Measurements from ENCODE around the gene CNOT1.
"Not testable (repeated sequence)": the region's sequence is repeated elsewhere in the genome, so short reads cannot be mapped to it uniquely, and the experiment has no call there.

The CNOT1 gene

GRCh38 chr16:58639230-58639629 lies 9.6 kb upstream of the CNOT1 start:
- H3K4me1 ChIP-seq (ENCODE audit: control insufficient read depth, insufficient read depth, low read length): no peaks in the 10 kb centered on the region
- H3K36me3 ChIP-seq (ENCODE audit: control insufficient read depth, insufficient read depth, low read length): no peaks in the 10 kb centered on the region
- WGBS, 2 experiments: 86 to 89% methylated on average over 3 of the region's 4 CpGs
- no peaks in the 10 kb centered on the region for H3K27me3 ChIP-seq (ENCODE audit: control insufficient read depth, insufficient read depth, low read length, poor library complexity, severe bottlenecking)
- no peak overlapping the region for H3K4me3 ChIP-seq (ENCODE audit: insufficient read depth, low read depth, low read length)
- H3K9me3 ChIP-seq (ENCODE audit: control insufficient read depth, low read length): no peaks in the 10 kb centered on the region
- H3K27ac ChIP-seq (ENCODE audit: insufficient read depth, low read depth, low read length, poor library complexity, severe bottlenecking): no peak overlapping the region

- H3K27me3 ChIP-seq (ENCODE audit: control insufficient read depth, insufficient read depth, low read length, poor library complexity, severe bottlenecking): no peaks in the 10 kb centered on the region
- H3K27ac ChIP-seq (ENCODE audit: insufficient read depth, low read depth, low read length, poor library complexity, severe bottlenecking): no peak overlapping the region
- H3K9me3 ChIP-seq (ENCODE audit: control insufficient read depth, low read length): no peaks in the 10 kb centered on the region
- H3K4me1 ChIP-seq (ENCODE audit: control insufficient read depth, insufficient read depth, low read length): no peaks in the 10 kb centered on the region
- H3K4me3 ChIP-seq (ENCODE audit: insufficient read depth, low read depth, low read length): no peak overlapping the region
- WGBS, 2 experiments: 81 to 83% methylated on average over 8 of the region's 8 CpGs
- no peaks in the 10 kb centered on the region for H3K36me3 ChIP-seq (ENCODE audit: control insufficient read depth, insufficient read depth, low read length)
Measured at GRCh38 chr16:58638148-58639036, 8.8 kb upstream of the CNOT1 start.

- not testable (repeated sequence) for H3K4me1 ChIP-seq (ENCODE audit: control insufficient read depth, insufficient read depth, low read length); H3K36me3 ChIP-seq (ENCODE audit: control insufficient read depth, insufficient read depth, low read length); H3K9me3 ChIP-seq (ENCODE audit: control insufficient read depth, low read length); H3K27ac ChIP-seq (ENCODE audit: insufficient read depth, low read depth, low read length, poor library complexity, severe bottlenecking); H3K4me3 ChIP-seq (ENCODE audit: insufficient read depth, low read depth, low read length); H3K27me3 ChIP-seq (ENCODE audit: control insufficient read depth, insufficient read depth, low read length, poor library complexity, severe bottlenecking)
- WGBS, 2 experiments: 94 to 97% methylated on average over 4 to 6 of the region's 6 CpGs
Measured at GRCh38 chr16:58637021-58637420, 7.4 kb upstream of the CNOT1 start.

- WGBS, 2 experiments: 85 to 91% methylated on average over 4 of the region's 4 CpGs
- Histone ChIP-seq H3K27ac (ENCODE audit: insufficient read depth, low read depth, low read length, poor library complexity, severe bottlenecking) (no peak overlapping the region), H3K27me3 (ENCODE audit: control insufficient read depth, insufficient read depth, low read length, poor library complexity, severe bottlenecking) (no peaks in the 10 kb centered on the region), H3K4me3 (ENCODE audit: insufficient read depth, low read depth, low read length) (no peak overlapping the region), H3K4me1 (ENCODE audit: control insufficient read depth, insufficient read depth, low read length) (no peaks in the 10 kb centered on the region), H3K36me3 (ENCODE audit: control insufficient read depth, insufficient read depth, low read length) (no peaks in the 10 kb centered on the region), H3K9me3 (ENCODE audit: control insufficient read depth, low read length) (no peaks in the 10 kb centered on the region)
Measured at GRCh38 chr16:58636466-58636865, 6.8 kb upstream of the CNOT1 start.

GRCh38 chr16:58635502-58635901 lies 5.9 kb upstream of the CNOT1 start:
- WGBS, 2 experiments: 92 to 93% methylated on average over 4 of the region's 4 CpGs
- Histone ChIP-seq H3K4me3 (ENCODE audit: insufficient read depth, low read depth, low read length) (no peak overlapping the region), H3K27ac (ENCODE audit: insufficient read depth, low read depth, low read length, poor library complexity, severe bottlenecking) (no peak overlapping the region), H3K4me1 (ENCODE audit: control insufficient read depth, insufficient read depth, low read length) (no peaks in the 10 kb centered on the region), H3K36me3 (ENCODE audit: control insufficient read depth, insufficient read depth, low read length) (no peaks in the 10 kb centered on the region), H3K9me3 (ENCODE audit: control insufficient read depth, low read length) (no peaks in the 10 kb centered on the region), H3K27me3 (ENCODE audit: control insufficient read depth, insufficient read depth, low read length, poor library complexity, severe bottlenecking) (no peaks in the 10 kb centered on the region)

- H3K36me3 ChIP-seq (ENCODE audit: control insufficient read depth, insufficient read depth, low read length): no peaks in the 10 kb centered on the region
- no peaks in the 10 kb centered on the region for H3K9me3 ChIP-seq (ENCODE audit: control insufficient read depth, low read length)
- no peak overlapping the region for H3K4me3 ChIP-seq (ENCODE audit: insufficient read depth, low read depth, low read length)
- H3K27ac ChIP-seq (ENCODE audit: insufficient read depth, low read depth, low read length, poor library complexity, severe bottlenecking): no peak overlapping the region
- WGBS, 2 experiments: 79 to 81% methylated on average over 3 of the region's 3 CpGs
- H3K27me3 ChIP-seq (ENCODE audit: control insufficient read depth, insufficient read depth, low read length, poor library complexity, severe bottlenecking): no peaks in the 10 kb centered on the region
- H3K4me1 ChIP-seq (ENCODE audit: control insufficient read depth, insufficient read depth, low read length): no peaks in the 10 kb centered on the region
Measured at GRCh38 chr16:58634265-58634802, 4.7 kb upstream of the CNOT1 start.

- H3K4me1 ChIP-seq (ENCODE audit: control insufficient read depth, insufficient read depth, low read length): peaks cover 9% of the 10 kb centered on the region
- no peaks in the 10 kb centered on the region for H3K27me3 ChIP-seq (ENCODE audit: control insufficient read depth, insufficient read depth, low read length, poor library complexity, severe bottlenecking)
- peak overlapping the region; percentile 89 for H3K27ac ChIP-seq (ENCODE audit: insufficient read depth, low read depth, low read length, poor library complexity, severe bottlenecking)
- H3K4me3 ChIP-seq (ENCODE audit: insufficient read depth, low read depth, low read length): peak overlapping the region; percentile 90
- no peaks in the 10 kb centered on the region for H3K9me3 ChIP-seq (ENCODE audit: control insufficient read depth, low read length)
- H3K36me3 ChIP-seq (ENCODE audit: control insufficient read depth, insufficient read depth, low read length): peaks cover 2% of the 10 kb centered on the region
- WGBS, 2 experiments: 0% methylated on average over 53 of the region's 53 CpGs
Measured at GRCh38 chr16:58628845-58629732, 537 bp downstream of the CNOT1 start.

- H3K9me3 ChIP-seq (ENCODE audit: control insufficient read depth, low read length): no peaks in the 10 kb centered on the region
- peaks cover 9% of the 10 kb centered on the region for H3K4me1 ChIP-seq (ENCODE audit: control insufficient read depth, insufficient read depth, low read length)
- no peak overlapping the region for H3K4me3 ChIP-seq (ENCODE audit: insufficient read depth, low read depth, low read length)
- H3K27me3 ChIP-seq (ENCODE audit: control insufficient read depth, insufficient read depth, low read length, poor library complexity, severe bottlenecking): no peaks in the 10 kb centered on the region
- H3K36me3 ChIP-seq (ENCODE audit: control insufficient read depth, insufficient read depth, low read length): peaks cover 16% of the 10 kb centered on the region
- H3K27ac ChIP-seq (ENCODE audit: insufficient read depth, low read depth, low read length, poor library complexity, severe bottlenecking): no peak overlapping the region
- WGBS, 2 experiments: 84 to 86% methylated on average over 6 to 7 of the region's 7 CpGs
Measured at GRCh38 chr16:58624209-58624608, 5.4 kb downstream of the CNOT1 start.

- peaks cover 20% of the 10 kb centered on the region for H3K36me3 ChIP-seq (ENCODE audit: control insufficient read depth, insufficient read depth, low read length)
- H3K27ac ChIP-seq (ENCODE audit: insufficient read depth, low read depth, low read length, poor library complexity, severe bottlenecking): no peak overlapping the region
- H3K27me3 ChIP-seq (ENCODE audit: control insufficient read depth, insufficient read depth, low read length, poor library complexity, severe bottlenecking): no peaks in the 10 kb centered on the region
- no peaks in the 10 kb centered on the region for H3K9me3 ChIP-seq (ENCODE audit: control insufficient read depth, low read length)
- 93 to 94% methylated on average over 7 to 10 of the region's 10 CpGs for whole genome bisulfite sequencing, 2 experiments
- no peaks in the 10 kb centered on the region for H3K4me1 ChIP-seq (ENCODE audit: control insufficient read depth, insufficient read depth, low read length)
- H3K4me3 ChIP-seq (ENCODE audit: insufficient read depth, low read depth, low read length): no peak overlapping the region
Measured at GRCh38 chr16:58620396-58620795, 9.2 kb downstream of the CNOT1 start.

GRCh38 chr16:58615280-58615679 lies 14.3 kb downstream of the CNOT1 start:
- Histone ChIP-seq H3K9me3 (ENCODE audit: control insufficient read depth, low read length) (no peaks in the 10 kb centered on the region), H3K36me3 (ENCODE audit: control insufficient read depth, insufficient read depth, low read length) (peaks cover 20% of the 10 kb centered on the region), H3K27me3 (ENCODE audit: control insufficient read depth, insufficient read depth, low read length, poor library complexity, severe bottlenecking) (no peaks in the 10 kb centered on the region), H3K4me3 (ENCODE audit: insufficient read depth, low read depth, low read length) (no peak overlapping the region), H3K27ac (ENCODE audit: insufficient read depth, low read depth, low read length, poor library complexity, severe bottlenecking) (no peak overlapping the region), H3K4me1 (ENCODE audit: control insufficient read depth, insufficient read depth, low read length) (no peaks in the 10 kb centered on the region)
- 67 to 100% methylated on average over 1 to 3 of the region's 3 CpGs for WGBS, 2 experiments

Data from ectodermal cell (in vitro differentiated cells).